CD4-positive, alpha-beta memory T cell (primary cell): ENCODE data around the gene METTL9. TPM values are rescaled to one million over a fixed set of nuclear protein-coding genes. Genes with fewer than 3 reads are reported as not detected.
A peak's percentile ranks its signal among the peaks of the same experiment; 100 is the strongest.

Experiments
- CTCF ChIA-PET: fragments of 350-600 bp; sonication (Branson Sonifier 250); formaldehyde crosslinking; loops from one replicate; lab custom pipeline; 2021; ENCODE audit warnings: inconsistent platforms; ENCODE audit not compliant: partially characterized antibody; lab: Charles Lee
- POLR2A ChIA-PET: fragments of 350-600 bp; sonication (Branson Sonifier 250); formaldehyde crosslinking; loops from one replicate; lab custom pipeline; 2021; ENCODE audit not compliant: partially characterized antibody; lab: Charles Lee
- DNase-seq, 5 donors: peaks; one replicate each; pipeline versions ENCODE4 v3.0.0 to v3.0.0-alpha.2; 2020 to 2022; ENCODE audit warnings: mixed read lengths in 1 of 5
- H3K27ac ChIP-seq: one replicate; pipeline ENCODE4 v1.7.0; 2013; ENCODE audit warnings: low read depth, low read length
- H3K27me3 ChIP-seq: 2 replicates; pipeline ENCODE4 v1.7.0; 2013; ENCODE audit warnings: mild to moderate bottlenecking, low read length, moderate library complexity; ENCODE audit not compliant: insufficient read depth
- H3K36me3 ChIP-seq: 2 replicates; pipeline ENCODE4 v1.7.0; 2013; ENCODE audit warnings: mild to moderate bottlenecking, low read length, moderate library complexity; ENCODE audit not compliant: insufficient read depth
- H3K4me1 ChIP-seq: 2 replicates; pipeline ENCODE4 v1.7.0; 2013; ENCODE audit warnings: mild to moderate bottlenecking, low read length, moderate library complexity; ENCODE audit not compliant: insufficient read depth
- H3K4me3 ChIP-seq, 2 donors: one replicate each; pipeline ENCODE4 v1.7.0; 2013; ENCODE audit warnings: low read length in 2 of 2, mild to moderate bottlenecking in 1 of 2
- H3K9me3 ChIP-seq, 2 donors: one replicate each; pipeline ENCODE4 v1.7.0; 2013; ENCODE audit warnings: low read length in 2 of 2, control low read depth in 1 of 2; ENCODE audit not compliant: control insufficient read depth in 1 of 2
- H3K27ac Mint-ChIP-seq, 7 donors: one replicate each; pipeline ENCODE4 v1.8.0; 2020 to 2021; ENCODE audit warnings: mixed read lengths in 7 of 7, mild to moderate bottlenecking in 6 of 7, inconsistent platforms in 3 of 7, moderate library complexity in 3 of 7
- H3K27me3 Mint-ChIP-seq, 2 donors: one replicate each; pipeline ENCODE4 v1.8.0; 2020 to 2021; ENCODE audit warnings: mixed read lengths in 2 of 2
- H3K36me3 Mint-ChIP-seq, 2 donors: one replicate each; pipeline ENCODE4 v1.8.0; 2020 to 2021; ENCODE audit warnings: mixed read lengths in 2 of 2, inconsistent platforms in 1 of 2, mild to moderate bottlenecking in 1 of 2
- H3K4me1 Mint-ChIP-seq, 4 donors: one replicate each; pipeline ENCODE4 v1.8.0; 2020 to 2021; ENCODE audit warnings: mixed read lengths in 4 of 4, mild to moderate bottlenecking in 1 of 4
- H3K4me3 Mint-ChIP-seq, 8 donors: one replicate each; pipeline ENCODE4 v1.8.0; 2020 to 2021; ENCODE audit warnings: mixed read lengths in 8 of 8, mild to moderate bottlenecking in 7 of 8, moderate library complexity in 6 of 8, inconsistent platforms in 3 of 8
- H3K9me3 Mint-ChIP-seq, 8 donors: one replicate each; pipeline ENCODE4 v1.8.0; 2020 to 2021; ENCODE audit warnings: mixed read lengths in 8 of 8, mild to moderate bottlenecking in 5 of 8, inconsistent platforms in 3 of 8, moderate library complexity in 1 of 8
- intact Hi-C: fragments of 100-400 bp; cut with micrococcal nuclease; formaldehyde crosslinking; loops from one replicate; pipeline ENCODE4 v1.15.1; 2023
- polyA plus RNA-seq, 2 donors: library from polyadenylated mRNA; unstranded; fragments of 300-500 nt; fragmentation: Illumina TruSeq; gene quantifications; one replicate each; pipeline ENCODE4 v1.2.3, GENCODE V29; 2021
- total RNA-seq, 2 experiments: library from RNA; stranded (reverse); gene quantifications; one replicate each; pipeline ENCODE4 v1.2.3, GENCODE V29; 2021

Gene METTL9
- total and polyA plus RNA-seq, 4 experiments from 2014 or later, result 71.1 to 175 (median 107) TPM

- peak in 4 of 5 donors; percentile 25 to 41 (median 32) for DNase-seq
- intact Hi-C loops, result no loop called here
- H3K27ac ChIP-seq, result no peak overlapping the region
- H3K36me3 Mint-ChIP-seq, result peaks cover 11 to 28% of the 10 kb centered on the region in 2 donors
- no peaks in the 10 kb centered on the region for H3K27me3 ChIP-seq
- ChIA-PET POLR2A (interaction anchor here (0.6 to 3.8 kb wide), 8 partner anchors 8 to 183 kb away, joined by 3 to 21 read pairs (median 12); partner anchors contain the start of gene METTL9), CTCF (interaction anchor here (0.7 to 7.1 kb wide), 14 partner anchors 9 to 73 kb away, joined by 3 to 105 read pairs (median 6); no protein-coding TSS in a partner anchor)
- H3K4me1 Mint-ChIP-seq, result peaks cover 19 to 50% (median 37%) of the 10 kb centered on the region in 4 donors
- no peaks in the 10 kb centered on the region for H3K9me3 Mint-ChIP-seq
- peaks cover 38% of the 10 kb centered on the region for H3K4me1 ChIP-seq
- H3K4me3 Mint-ChIP-seq, result peak overlapping the region in 7 of 8 donors; percentile 22 to 79 (median 59)
- no peaks in the 10 kb centered on the region for H3K27me3 Mint-ChIP-seq
- peaks cover 4% of the 10 kb centered on the region for H3K36me3 ChIP-seq
- peak overlapping the region; percentile 10 to 92 (median 70) for H3K27ac Mint-ChIP-seq
- H3K4me3 ChIP-seq, result no peak overlapping the region
- no peaks in the 10 kb centered on the region for H3K9me3 ChIP-seq
Measured at GRCh38 chr16:21638573-21638975, 39.2 kb downstream of the METTL9 start.

GRCh38 chr16:21639493-21639892 lies 40.1 kb downstream of the METTL9 start:
- Histone ChIP-seq H3K36me3 (no peaks in the 10 kb centered on the region), H3K4me1 (peaks cover 46% of the 10 kb centered on the region), H3K27me3 (no peaks in the 10 kb centered on the region), H3K4me3 (no peak overlapping the region), H3K9me3 (no peaks in the 10 kb centered on the region), H3K27ac (no peak overlapping the region)
- CTCF ChIA-PET, result interaction anchor here (0.6 to 7.1 kb wide), 19 partner anchors 10 to 81 kb away, joined by 3 to 105 read pairs (median 5); no protein-coding TSS in a partner anchor
- H3K4me1 Mint-ChIP-seq, result peaks cover 19 to 58% (median 43%) of the 10 kb centered on the region in 4 donors
- peak overlapping the region in 2 of 8 donors; percentile 5 to 27 for H3K4me3 Mint-ChIP-seq
- no peaks in the 10 kb centered on the region for H3K9me3 Mint-ChIP-seq
- no peaks in the 10 kb centered on the region for H3K27me3 Mint-ChIP-seq
- intact Hi-C loops, result no loop called here
- H3K36me3 Mint-ChIP-seq, result peaks cover 7 to 21% of the 10 kb centered on the region in 2 donors
- H3K27ac Mint-ChIP-seq, result peak overlapping the region in 5 of 7 donors; percentile 25 to 70 (median 41)
- no peak for DNase-seq
- POLR2A ChIA-PET, result interaction anchor here (1.6 to 3.8 kb wide), 8 partner anchors 14 to 120 kb away, joined by 4 to 21 read pairs (median 12); partner anchors contain the start of gene METTL9

DNA sequence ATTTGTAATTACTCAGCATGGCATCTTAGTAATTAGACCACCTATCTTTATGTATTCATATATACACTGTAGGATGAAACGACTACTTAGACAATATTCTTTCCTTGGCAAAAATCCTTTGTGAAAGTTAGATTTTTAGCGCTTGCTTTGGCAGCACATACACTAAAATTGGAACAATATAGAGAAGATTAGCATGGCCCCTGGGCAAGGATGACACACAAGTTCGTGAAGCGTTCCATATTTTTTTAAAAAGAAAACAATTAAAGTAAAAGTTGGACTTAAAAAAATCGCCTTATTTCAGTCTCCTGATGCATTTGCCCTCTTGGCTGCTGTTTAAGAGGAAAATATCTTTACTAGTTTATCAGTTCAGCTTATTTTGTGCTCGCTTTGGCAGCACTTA lies 42.5 kb downstream of the METTL9 start:
- H3K4me1 ChIP-seq, result peaks cover 68% of the 10 kb centered on the region

DNA sequence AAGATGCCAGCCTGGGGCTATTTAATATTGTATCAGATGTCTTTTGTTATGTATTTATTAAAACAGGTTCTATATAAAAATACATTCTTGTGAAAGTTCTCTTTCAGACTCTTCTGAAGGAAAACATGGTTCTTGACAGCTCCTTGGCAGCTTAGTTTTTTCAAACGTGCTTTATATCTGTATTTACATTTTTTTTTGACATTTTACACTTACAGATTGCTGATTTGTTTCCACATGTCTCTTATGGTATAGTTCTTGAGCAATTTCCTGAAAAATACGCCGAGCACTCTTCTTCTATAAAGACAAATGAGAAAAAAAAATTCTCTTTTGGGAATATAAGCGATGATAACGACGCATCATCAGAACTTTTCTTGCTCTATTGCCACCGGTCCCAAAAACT lies 43.5 kb downstream of the METTL9 start:
- Histone ChIP-seq H3K4me1 (peaks cover 70% of the 10 kb centered on the region), H3K4me3 (no peak overlapping the region), H3K27me3 (no peaks in the 10 kb centered on the region), H3K9me3 (no peaks in the 10 kb centered on the region), H3K27ac (no peak overlapping the region), H3K36me3 (no peaks in the 10 kb centered on the region)
- Mint-ChIP-seq H3K4me3 (no peak overlapping the region), H3K27ac (peak overlapping the region in 1 of 7 donors; percentile 25), H3K36me3 (peaks cover 0 to 4% of the 10 kb centered on the region in 2 donors), H3K9me3 (no peaks in the 10 kb centered on the region), H3K4me1 (peaks cover 36 to 65% (median 52%) of the 10 kb centered on the region in 4 donors), H3K27me3 (no peaks in the 10 kb centered on the region)
- POLR2A ChIA-PET, result interaction anchor here (0.8 to 2.2 kb wide), 3 partner anchors 14 to 53 kb away, joined by 3 to 6 read pairs (median 4); no protein-coding TSS in a partner anchor
- CTCF ChIA-PET, result interaction anchor here (1.2 to 7.1 kb wide), 6 partner anchors 14 to 66 kb away, joined by 3 to 105 read pairs (median 10); partner anchors contain the start of gene METTL9
- DNase-seq, result no peak
- intact Hi-C loops, result no loop called here

More for the DNA sequence above, 42.5 kb downstream of the METTL9 start:
- no peak for DNase-seq
- H3K4me3 ChIP-seq, result no peak overlapping the region
- H3K4me1 Mint-ChIP-seq, result peaks cover 30 to 65% (median 51%) of the 10 kb centered on the region in 4 donors
- H3K36me3 Mint-ChIP-seq, result peaks cover 0 to 6% of the 10 kb centered on the region in 2 donors
- no peak overlapping the region for H3K27ac ChIP-seq
- ChIA-PET CTCF (interaction anchor here (1.2 to 7.1 kb wide), 7 partner anchors 15 to 67 kb away, joined by 3 to 105 read pairs (median 8); partner anchors contain the start of gene METTL9), POLR2A (interaction anchor here (0.8 to 3.8 kb wide), 5 partner anchors 15 to 67 kb away, joined by 3 to 21 read pairs (median 5); no protein-coding TSS in a partner anchor)
- H3K36me3 ChIP-seq, result no peaks in the 10 kb centered on the region
- intact Hi-C loops, result loop anchor here (2.0 kb wide), 1 partner anchor 1419 kb away; no protein-coding TSS in a partner anchor
- no peaks in the 10 kb centered on the region for H3K27me3 Mint-ChIP-seq
- H3K9me3 Mint-ChIP-seq, result no peaks in the 10 kb centered on the region
- H3K9me3 ChIP-seq, result no peaks in the 10 kb centered on the region
- no peaks in the 10 kb centered on the region for H3K27me3 ChIP-seq
- H3K27ac Mint-ChIP-seq, result peak overlapping the region in 2 of 7 donors; percentile 22 to 38
- H3K4me3 Mint-ChIP-seq, result no peak overlapping the region

DNA sequence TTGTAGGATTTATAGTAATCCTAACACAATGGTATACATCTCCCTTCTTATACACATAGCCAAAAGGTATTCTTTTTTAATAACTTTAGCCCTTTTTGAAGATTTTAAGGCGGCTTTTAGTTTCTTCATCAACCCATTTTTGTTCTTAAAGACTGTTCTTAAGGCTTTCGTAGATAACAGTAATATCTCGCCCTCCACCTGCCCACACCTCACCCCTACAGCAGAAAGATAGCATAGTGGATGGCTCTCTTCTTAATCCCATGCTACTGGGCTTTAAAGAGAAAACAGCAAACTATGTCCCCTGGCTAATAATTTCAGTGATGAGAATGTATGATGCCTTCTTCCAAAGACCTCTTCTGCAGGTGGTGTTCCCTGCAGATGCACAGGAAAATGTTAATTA lies 44.4 kb downstream of the METTL9 start:
- no peaks in the 10 kb centered on the region for H3K27me3 ChIP-seq
- H3K36me3 Mint-ChIP-seq, result peaks cover 0 to 4% of the 10 kb centered on the region in 2 donors

GRCh38 chr16:21644674-21645073 lies 45.3 kb downstream of the METTL9 start:
- POLR2A ChIA-PET, result interaction anchor here (1.6 to 3.2 kb wide), 5 partner anchors 17 to 547 kb away, joined by 4 to 26 read pairs (median 9); partner anchors contain the start of gene METTL9
- H3K4me1 Mint-ChIP-seq, result peaks cover 31 to 62% (median 47%) of the 10 kb centered on the region in 4 donors
- CTCF ChIA-PET, result interaction anchor here (0.9 to 6.9 kb wide), 8 partner anchors 12 to 1417 kb away, joined by 3 to 83 read pairs (median 8); no protein-coding TSS in a partner anchor
- H3K9me3 Mint-ChIP-seq, result no peaks in the 10 kb centered on the region
- Histone ChIP-seq H3K27me3 (no peaks in the 10 kb centered on the region), H3K36me3 (no peaks in the 10 kb centered on the region), H3K4me3 (peak overlapping the region; percentile 39 to 49), H3K4me1 (peaks cover 67% of the 10 kb centered on the region), H3K9me3 (no peaks in the 10 kb centered on the region), H3K27ac (peak overlapping the region; percentile 61)
- peaks cover 0 to 4% of the 10 kb centered on the region in 2 donors for H3K36me3 Mint-ChIP-seq
- peak overlapping the region; percentile 91 to 98 (median 95) for H3K27ac Mint-ChIP-seq
- no peak for DNase-seq
- no peaks in the 10 kb centered on the region for H3K27me3 Mint-ChIP-seq
- intact Hi-C loops, result loop anchor here (2.0 kb wide), 1 partner anchor 46 kb away; the partner anchor contains the start of gene METTL9
- peak overlapping the region; percentile 79 to 96 (median 84) for H3K4me3 Mint-ChIP-seq

More for the DNA sequence above, 44.4 kb downstream of the METTL9 start:
- DNase-seq, result no peak
- Histone ChIP-seq H3K27ac (no peak overlapping the region), H3K36me3 (no peaks in the 10 kb centered on the region), H3K4me1 (peaks cover 70% of the 10 kb centered on the region), H3K4me3 (no peak overlapping the region), H3K9me3 (no peaks in the 10 kb centered on the region)
- CTCF ChIA-PET, result interaction anchor here (1.4 to 6.9 kb wide), 5 partner anchors 13 to 64 kb away, joined by 3 to 83 read pairs (median 18); partner anchors contain the start of gene METTL9
- Mint-ChIP-seq H3K4me1 (peaks cover 35 to 65% (median 52%) of the 10 kb centered on the region in 4 donors), H3K27me3 (no peaks in the 10 kb centered on the region), H3K4me3 (peak overlapping the region in 2 of 8 donors; percentile 22 to 32), H3K27ac (peak overlapping the region; percentile 4 to 98 (median 91)), H3K9me3 (no peaks in the 10 kb centered on the region)
- POLR2A ChIA-PET, result interaction anchor here (3.2 kb wide), 1 partner anchor 45 kb away, joined by 26 read pairs; the partner anchor contains the start of gene METTL9
- intact Hi-C loops, result loop anchor here (2.0 kb wide), 1 partner anchor 45 kb away; the partner anchor contains the start of gene METTL9
